ENCODE measurements around the gene PLXDC1. TPM values are rescaled to one million over a fixed set of nuclear protein-coding genes. Genes with fewer than 3 reads are reported as not detected.

The PLXDC1 gene
- total and polyA plus RNA-seq, 9 donors: 11.6 to 58.6 (median 32.3) TPM

- Histone ChIP-seq H3K4me3 (no peak overlapping the region), H3K9me3 (no peaks in the 10 kb centered on the region), H3K27me3 (no peaks in the 10 kb centered on the region), H3K36me3 (no peaks in the 10 kb centered on the region), H3K27ac (no peak overlapping the region), H3K4me1 (ENCODE audit: insufficient read depth) (no peaks in the 10 kb centered on the region)
- intact Hi-C loops (cut with DNase I): loop anchor here in 2 of 4 donors (10.0 kb wide), 2 partner anchors 188 to 198 kb away; no protein-coding TSS in a partner anchor
- 44 to 47% (median 46%) methylated on average over 5 of the region's 5 CpGs for WGBS, 3 donors
- TF ChIP-seq CTCF (IDR thresholded peaks at IDR 0.05) (no peak), EP300 (IDR thresholded peaks at IDR 0.05) (no peak), POLR2A (IDR thresholded peaks at IDR 0.05) (no peak)
- no peak for DNase-seq
Observed at GRCh38 chr17:39173080-39173479, 21.6 kb upstream of the PLXDC1 start.

GRCh38 chr17:39171933-39172332, 20.5 kb upstream of the PLXDC1 start:
- 66 to 79% (median 68%) methylated on average over 5 of the region's 5 CpGs for WGBS, 3 donors
- intact Hi-C loops (cut with DNase I): loop anchor here in 2 of 4 donors (10.0 kb wide), 2 partner anchors 187 to 197 kb away; no protein-coding TSS in a partner anchor
- no peaks in the 10 kb centered on the region for H3K36me3 ChIP-seq
- no peak overlapping the region for H3K27ac ChIP-seq
- TF ChIP-seq EP300 (IDR thresholded peaks at IDR 0.05): no peak
- no peak for TF ChIP-seq POLR2A (IDR thresholded peaks at IDR 0.05)
- TF ChIP-seq CTCF (IDR thresholded peaks at IDR 0.05): no peak
- no peaks in the 10 kb centered on the region for H3K4me1 ChIP-seq (ENCODE audit: insufficient read depth)
- DNase-seq: no peak
- no peak overlapping the region for H3K4me3 ChIP-seq
- no peaks in the 10 kb centered on the region for H3K9me3 ChIP-seq
- no peaks in the 10 kb centered on the region for H3K27me3 ChIP-seq

- no peak for DNase-seq
- H3K36me3 ChIP-seq: no peaks in the 10 kb centered on the region
- intact Hi-C loops (cut with DNase I): loop anchor here in 2 of 4 donors (10.0 kb wide), 2 partner anchors 186 to 196 kb away; no protein-coding TSS in a partner anchor
- WGBS, 3 donors: 81 to 82% (median 82%) methylated on average over 6 of the region's 6 CpGs
- no peak overlapping the region for H3K27ac ChIP-seq
- TF ChIP-seq CTCF (IDR thresholded peaks at IDR 0.05) (no peak), POLR2A (IDR thresholded peaks at IDR 0.05) (no peak), EP300 (IDR thresholded peaks at IDR 0.05) (no peak)
- no peak overlapping the region for H3K4me3 ChIP-seq
- H3K4me1 ChIP-seq (ENCODE audit: insufficient read depth): no peaks in the 10 kb centered on the region
- H3K27me3 ChIP-seq: no peaks in the 10 kb centered on the region
- H3K9me3 ChIP-seq: no peaks in the 10 kb centered on the region
Observed at GRCh38 chr17:39170558-39170957, 19.1 kb upstream of the PLXDC1 start.

GRCh38 chr17:39170109-39170508, 18.7 kb upstream of the PLXDC1 start:
- Histone ChIP-seq H3K36me3 (no peaks in the 10 kb centered on the region), H3K4me3 (no peak overlapping the region), H3K27me3 (no peaks in the 10 kb centered on the region), H3K27ac (no peak overlapping the region), H3K9me3 (no peaks in the 10 kb centered on the region), H3K4me1 (ENCODE audit: insufficient read depth) (no peaks in the 10 kb centered on the region)
- TF ChIP-seq EP300 (IDR thresholded peaks at IDR 0.05): no peak
- TF ChIP-seq POLR2A (IDR thresholded peaks at IDR 0.05): no peak
- no peak for TF ChIP-seq CTCF (IDR thresholded peaks at IDR 0.05)
- WGBS, 3 donors: 74 to 83% (median 75%) methylated on average over 4 of the region's 4 CpGs
- intact Hi-C loops (cut with DNase I): loop anchor here in 2 of 4 donors (10.0 kb wide), 2 partner anchors 185 to 195 kb away; no protein-coding TSS in a partner anchor
- DNase-seq: no peak
